HEK293 (cell line): ENCODE measurements around the gene ITGA7.
A peak's percentile ranks its signal among the peaks of the same experiment; 100 is the strongest.

Source experiments
- CTCF ChIA-PET: fragments of 350-600 bp; formaldehyde crosslinking; extraction: SDS; loops from one replicate; lab custom pipeline; 2021; ENCODE audit warnings: antibody characterized with exemption; lab: Yijun Ruan, JAX
- POLR2A ChIA-PET: fragments of 300-600 bp; formaldehyde crosslinking; extraction: SDS; loops from one replicate; lab custom pipeline; 2020; ENCODE audit warnings: antibody characterized with exemption, inconsistent platforms; lab: Yijun Ruan, JAX
- H3K27ac ChIP-seq: fragments of 200-500 bp; sonication (Bioruptor generic); 2 replicates; pipeline ENCODE4 v1.5.1; 2014; ENCODE audit warnings: low read depth, low read length, control low read depth, inconsistent platforms; ENCODE audit errors: extremely low read depth
- H3K36me3 ChIP-seq, 2 experiments: fragments of 200-500 bp in 1 of 2; sonication (Bioruptor generic) in 1 of 2; 1 replicate in 1 of 2; 2 replicates in 1 of 2; pipeline ENCODE4 v1.5.1; 2014 to 2017; ENCODE audit warnings: inconsistent platforms in 2 of 2, low read length in 2 of 2; ENCODE audit not compliant: control insufficient read depth in 2 of 2, insufficient read depth in 1 of 2
- H3K4me1 ChIP-seq: fragments of 200-500 bp; sonication (Bioruptor generic); 2 replicates; pipeline ENCODE4 v1.5.1; 2014; ENCODE audit warnings: mild to moderate bottlenecking, low read length, inconsistent platforms; ENCODE audit not compliant: control insufficient read depth, insufficient read depth
- H3K4me3 ChIP-seq: 2 replicates; pipeline ENCODE4 v1.5.1; 2011; ENCODE audit warnings: low read depth, mild to moderate bottlenecking, control low read depth, low read length, moderate library complexity
- H3K9me3 ChIP-seq: fragments of 200-500 bp; sonication (Bioruptor generic); 2 replicates; pipeline ENCODE4 v1.5.1; 2014; ENCODE audit warnings: low read depth, low read length, inconsistent platforms; ENCODE audit not compliant: control insufficient read depth, insufficient read depth
- BCL11A ChIP-seq: fragments of 450-650 bp; formaldehyde crosslinking; IDR thresholded peaks from 2 replicates; pipeline ENCODE4 v1.5.1; 2016; ENCODE audit warnings: low read depth, missing biosample characterization, missing genetic modification characterization
- EGR2 ChIP-seq: fragments of 450-650 bp; formaldehyde crosslinking; IDR thresholded peaks from 2 replicates; pipeline ENCODE4 v1.5.1; 2016; ENCODE audit warnings: low read depth, missing biosample characterization, missing genetic modification characterization
- GLIS1 ChIP-seq: fragments of 450-650 bp; formaldehyde crosslinking; IDR thresholded peaks from 2 replicates; pipeline ENCODE4 v1.5.1; 2016; ENCODE audit warnings: missing biosample characterization, missing genetic modification characterization
- OSR2 ChIP-seq: fragments of 450-650 bp; formaldehyde crosslinking; IDR thresholded peaks from 2 replicates; pipeline ENCODE4 v1.5.1; 2016; ENCODE audit warnings: missing biosample characterization, missing genetic modification characterization
- OVOL3 ChIP-seq: fragments of 450-650 bp; formaldehyde crosslinking; IDR thresholded peaks from 2 replicates; pipeline ENCODE4 v1.5.1; 2016; ENCODE audit warnings: missing biosample characterization, missing genetic modification characterization
- SP2 ChIP-seq: fragments of 450-650 bp; formaldehyde crosslinking; IDR thresholded peaks from 2 replicates; pipeline ENCODE4 v1.5.1; 2016; ENCODE audit warnings: missing biosample characterization, missing genetic modification characterization
- ZNF132 ChIP-seq: fragments of 450-650 bp; formaldehyde crosslinking; IDR thresholded peaks from 2 replicates; pipeline ENCODE4 v1.5.1; 2017; ENCODE audit warnings: missing biosample characterization, missing genetic modification characterization, borderline replicate concordance
- ZNF174 ChIP-seq: fragments of 450-650 bp; formaldehyde crosslinking; IDR thresholded peaks from 2 replicates; pipeline ENCODE4 v1.5.0; 2017; ENCODE audit warnings: missing biosample characterization, mild to moderate bottlenecking, missing genetic modification characterization
- ZNF23 ChIP-seq: fragments of 450-650 bp; formaldehyde crosslinking; IDR thresholded peaks from 2 replicates; pipeline ENCODE4 v1.5.1; 2016; ENCODE audit warnings: missing biosample characterization, missing genetic modification characterization, borderline replicate concordance
- ZNF341 ChIP-seq: fragments of 450-650 bp; formaldehyde crosslinking; IDR thresholded peaks from 2 replicates; pipeline ENCODE4; 2016; ENCODE audit warnings: low read depth, missing biosample characterization, missing genetic modification characterization
- ZNF391 ChIP-seq: fragments of 450-650 bp; formaldehyde crosslinking; IDR thresholded peaks from 2 replicates; pipeline ENCODE4 v1.5.1; 2016; ENCODE audit warnings: low read depth, missing biosample characterization, missing genetic modification characterization, borderline replicate concordance
- ZNF426 ChIP-seq: fragments of 450-650 bp; formaldehyde crosslinking; IDR thresholded peaks from 2 replicates; pipeline ENCODE4 v1.5.1; 2017; ENCODE audit warnings: missing biosample characterization, missing genetic modification characterization, mild to moderate bottlenecking, inconsistent platforms, moderate library complexity
- ZNF473 ChIP-seq: fragments of 450-650 bp; formaldehyde crosslinking; IDR thresholded peaks from 2 replicates; pipeline ENCODE4 v1.5.1; 2017; ENCODE audit warnings: missing biosample characterization, missing genetic modification characterization
- ZNF548 ChIP-seq: fragments of 450-650 bp; formaldehyde crosslinking; IDR thresholded peaks from 2 replicates; pipeline ENCODE4 v1.5.1; 2016; ENCODE audit warnings: missing biosample characterization, missing genetic modification characterization
- ZNF549 ChIP-seq: fragments of 450-650 bp; IDR thresholded peaks from 2 replicates; pipeline ENCODE4 v1.5.1; 2018; ENCODE audit warnings: missing biosample characterization, missing genetic modification characterization, mild to moderate bottlenecking, inconsistent platforms, moderate library complexity
- ZNF585B ChIP-seq: fragments of 450-650 bp; formaldehyde crosslinking; IDR thresholded peaks from 2 replicates; pipeline ENCODE4 v1.5.1; 2016; ENCODE audit warnings: missing biosample characterization, missing genetic modification characterization
- ZNF596 ChIP-seq: fragments of 450-650 bp; IDR thresholded peaks from 2 replicates; pipeline ENCODE4 v1.5.0; 2018; ENCODE audit warnings: missing biosample characterization, mild to moderate bottlenecking, missing genetic modification characterization, moderate library complexity
- ZNF677 ChIP-seq: fragments of 450-650 bp; IDR thresholded peaks from 2 replicates; pipeline ENCODE4 v1.5.0; 2018; ENCODE audit warnings: missing biosample characterization, mild to moderate bottlenecking, missing genetic modification characterization, moderate library complexity
- ZNF791 ChIP-seq: fragments of 450-650 bp; formaldehyde crosslinking; IDR thresholded peaks from 2 replicates; pipeline ENCODE4 v1.5.1; 2016; ENCODE audit warnings: missing biosample characterization, missing genetic modification characterization
- TF ChIP-seq, protein P1 (sequence below): fragments of 450-650 bp; formaldehyde crosslinking; IDR thresholded peaks from 2 replicates; pipeline ENCODE4 v1.5.1; 2016; ENCODE audit warnings: missing biosample characterization, missing genetic modification characterization
- TF ChIP-seq, protein P2 (sequence below): fragments of 450-650 bp; formaldehyde crosslinking; IDR thresholded peaks from 2 replicates; pipeline ENCODE4 v1.5.1; 2017; ENCODE audit warnings: missing biosample characterization, missing genetic modification characterization

The ITGA7 gene

DNA sequence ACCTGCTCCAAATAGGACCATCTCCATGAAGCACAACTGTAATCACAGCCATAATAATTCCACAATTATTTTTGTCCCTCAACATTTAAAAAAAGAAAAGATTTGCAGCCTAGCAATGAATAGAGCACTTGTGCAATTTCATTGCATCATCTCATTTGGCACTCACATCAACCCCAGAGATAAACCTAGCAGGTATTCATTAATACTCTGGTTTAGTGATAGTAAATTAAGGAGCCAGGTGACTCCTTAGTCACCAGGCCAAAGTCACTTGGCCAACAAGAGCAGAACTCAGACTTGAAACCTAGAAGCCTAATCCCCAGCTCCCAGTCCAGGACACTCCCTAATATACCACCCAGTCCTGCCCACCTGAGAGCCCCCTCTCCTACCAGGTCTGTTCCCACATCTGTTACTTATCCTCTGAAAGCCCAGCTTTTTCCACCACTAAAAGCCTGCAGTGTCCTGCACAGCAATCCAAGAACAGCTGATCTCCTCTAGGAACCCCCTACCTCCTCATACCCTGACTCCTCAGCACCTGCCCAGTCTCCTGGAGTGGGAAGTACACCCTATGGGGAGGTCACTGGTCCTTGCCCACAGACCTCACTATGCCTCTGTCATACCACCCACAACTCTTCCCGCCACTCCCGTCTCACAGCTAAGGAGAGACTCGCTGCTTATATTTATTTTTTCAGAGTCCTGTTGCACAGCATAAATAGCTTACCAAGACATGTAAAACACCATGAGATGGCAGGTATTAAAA is 48.9 kb downstream of the ITGA7 start:
- CTCF ChIA-PET = interaction anchor here (0.6 to 6.4 kb wide), 7 partner anchors 13 to 154 kb away, joined by 3 to 115 read pairs (median 6); partner anchors contain the start of genes BLOC1S1 and RDH5

DNA sequence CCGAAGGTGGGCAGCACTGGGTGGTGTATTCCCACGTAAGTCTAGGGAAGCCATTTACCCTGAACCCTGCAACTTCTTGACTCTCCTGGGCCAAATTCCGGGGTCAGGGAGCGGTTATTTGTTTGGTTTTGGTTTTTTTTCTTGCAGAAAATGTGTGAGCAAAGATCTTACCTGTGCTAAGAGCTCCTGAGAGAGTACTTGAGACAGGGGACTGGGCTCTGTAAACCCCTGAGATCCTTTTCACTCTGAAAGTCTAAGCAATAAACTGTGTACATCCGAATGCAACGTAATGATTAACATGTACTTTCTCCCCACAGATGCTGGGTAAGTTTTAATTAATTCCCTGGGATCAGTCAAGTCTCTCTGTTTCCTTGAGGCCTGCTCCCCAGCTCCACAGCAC is 49.5 kb downstream of the ITGA7 start:
- no peak overlapping the region for H3K4me3 ChIP-seq
- no peaks in the 10 kb centered on the region for H3K9me3 ChIP-seq
- H3K4me1 ChIP-seq = no peaks in the 10 kb centered on the region
- no peak overlapping the region for H3K27ac ChIP-seq
- no peak for TF ChIP-seq GLIS1
- ChIA-PET CTCF (interaction anchor here (0.6 to 6.4 kb wide), 9 partner anchors 12 to 470 kb away, joined by 3 to 115 read pairs (median 6); partner anchors contain the start of genes BLOC1S1 and RDH5), POLR2A (no interaction called here)
- H3K36me3 ChIP-seq = no peaks in the 10 kb centered on the region

More for the DNA sequence above, 48.9 kb downstream of the ITGA7 start:
- H3K9me3 ChIP-seq = no peaks in the 10 kb centered on the region
- no peak overlapping the region for H3K27ac ChIP-seq
- no peaks in the 10 kb centered on the region for H3K36me3 ChIP-seq
- H3K4me3 ChIP-seq = no peak overlapping the region
- TF ChIP-seq EGR2 (tag by site-specific recombination) = 0 out of 2 replicates have a peak, but pooled peaks have one; percentile 17
- TF ChIP-seq ZNF677 = no peak
- POLR2A ChIA-PET = no interaction called here
- no peaks in the 10 kb centered on the region for H3K4me1 ChIP-seq

DNA sequence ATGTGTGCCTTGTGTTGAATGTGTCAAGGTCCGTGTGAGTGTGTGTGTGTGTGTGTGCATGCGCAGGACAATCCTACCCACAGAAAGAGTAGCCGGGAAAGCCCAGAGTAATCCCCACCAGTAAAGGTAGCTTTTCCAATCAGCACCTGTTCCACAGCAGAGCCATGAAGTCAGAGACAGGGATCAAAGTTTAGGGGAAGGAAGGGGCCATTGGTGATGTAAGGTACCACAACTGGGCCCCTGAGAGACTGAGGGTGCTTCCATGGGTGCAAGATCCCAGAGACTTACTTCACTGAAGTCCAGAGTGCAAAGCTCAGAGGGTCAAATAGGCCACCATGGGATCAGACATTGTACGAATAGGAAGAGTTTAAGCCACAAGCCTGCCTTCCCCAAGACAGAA is 50.5 kb downstream of the ITGA7 start:
- no peak for TF ChIP-seq ZNF791 (tag by site-specific recombination)
- TF ChIP-seq, protein P1, sequence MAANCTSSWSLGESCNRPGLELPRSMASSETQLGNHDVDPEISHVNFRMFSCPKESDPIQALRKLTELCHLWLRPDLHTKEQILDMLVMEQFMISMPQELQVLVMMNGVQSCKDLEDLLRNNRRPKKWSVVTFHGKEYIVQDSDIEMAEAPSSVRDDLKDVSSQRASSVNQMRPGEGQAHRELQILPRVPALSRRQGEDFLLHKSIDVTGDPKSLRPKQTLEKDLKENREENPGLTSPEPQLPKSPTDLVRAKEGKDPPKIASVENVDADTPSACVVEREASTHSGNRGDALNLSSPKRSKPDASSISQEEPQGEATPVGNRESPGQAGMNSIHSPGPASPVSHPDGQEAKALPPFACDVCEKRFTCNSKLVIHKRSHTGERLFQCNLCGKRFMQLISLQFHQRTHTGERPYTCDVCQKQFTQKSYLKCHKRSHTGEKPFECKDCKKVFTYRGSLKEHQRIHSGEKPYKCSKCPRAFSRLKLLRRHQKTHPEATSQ (tag by site-specific recombination) = no peak
- no peak for TF ChIP-seq ZNF341 (tag by site-specific recombination)
- no peak for TF ChIP-seq ZNF23
- TF ChIP-seq ZNF549 = no peak
- no peak for TF ChIP-seq ZNF548 (tag by site-specific recombination)
- no peak for TF ChIP-seq ZNF174
- TF ChIP-seq OSR2 (tag by site-specific recombination) = no peak
- TF ChIP-seq, all 188 proteins: peak for 0
- no peaks in the 10 kb centered on the region for H3K36me3 ChIP-seq
- CTCF ChIA-PET = interaction anchor here (0.6 to 6.4 kb wide), 19 partner anchors 11 to 983 kb away, joined by 3 to 115 read pairs (median 5); partner anchors contain the start of gene OR10P1
- POLR2A ChIA-PET = no interaction called here
- no peak overlapping the region for H3K4me3 ChIP-seq
- H3K27ac ChIP-seq = no peak overlapping the region
- H3K4me1 ChIP-seq = no peaks in the 10 kb centered on the region
- H3K9me3 ChIP-seq = no peaks in the 10 kb centered on the region

DNA sequence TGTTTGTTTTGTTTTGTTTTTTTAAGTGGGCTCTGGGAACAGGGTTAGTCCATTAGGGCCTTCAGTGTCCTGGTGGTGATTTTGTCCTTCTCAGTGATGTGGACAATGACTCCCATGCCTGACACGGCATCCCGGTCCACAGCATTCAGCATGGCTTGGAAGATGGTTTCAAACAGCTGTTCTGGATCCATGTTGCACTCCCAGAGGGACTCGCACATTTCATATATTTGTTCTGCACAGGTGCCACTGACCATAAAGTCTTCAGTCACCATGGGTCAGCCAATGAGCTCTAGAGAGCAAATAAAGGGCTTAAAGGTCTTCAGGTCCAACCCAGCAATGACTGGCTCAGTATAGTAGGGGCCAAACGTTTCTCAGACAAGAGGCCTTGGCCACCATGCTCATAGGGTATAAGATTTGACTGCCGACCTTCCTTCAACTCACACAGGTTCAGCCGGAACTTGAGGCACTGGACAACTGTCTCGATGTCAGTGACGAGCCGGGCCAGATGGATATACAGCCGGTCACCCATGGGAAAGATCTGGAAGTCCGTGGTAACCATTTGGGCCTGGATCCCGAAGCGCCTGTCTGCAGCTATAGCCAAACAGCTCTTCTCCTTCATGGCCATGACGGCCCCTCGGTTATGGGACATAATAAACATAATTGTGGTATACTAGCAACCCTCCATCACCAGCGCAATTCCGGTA is 53.0 kb downstream of the ITGA7 start:
- Histone ChIP-seq H3K27ac (no peak overlapping the region), H3K4me1 (no peaks in the 10 kb centered on the region), H3K9me3 (no peaks in the 10 kb centered on the region), H3K4me3 (no peak overlapping the region), H3K36me3 (no peaks in the 10 kb centered on the region)
- no peak for TF ChIP-seq ZNF426 (tag by site-specific recombination)
- TF ChIP-seq OVOL3 (tag by site-specific recombination) = no peak
- no peak for TF ChIP-seq ZNF596 (tag by site-specific recombination)
- TF ChIP-seq ZNF585B (tag by site-specific recombination) = no peak
- TF ChIP-seq ZNF132 = no peak
- no peak for TF ChIP-seq ZNF391 (tag by site-specific recombination)
- no peak for TF ChIP-seq ZNF473 (tag by site-specific recombination)
- TF ChIP-seq, protein P2, sequence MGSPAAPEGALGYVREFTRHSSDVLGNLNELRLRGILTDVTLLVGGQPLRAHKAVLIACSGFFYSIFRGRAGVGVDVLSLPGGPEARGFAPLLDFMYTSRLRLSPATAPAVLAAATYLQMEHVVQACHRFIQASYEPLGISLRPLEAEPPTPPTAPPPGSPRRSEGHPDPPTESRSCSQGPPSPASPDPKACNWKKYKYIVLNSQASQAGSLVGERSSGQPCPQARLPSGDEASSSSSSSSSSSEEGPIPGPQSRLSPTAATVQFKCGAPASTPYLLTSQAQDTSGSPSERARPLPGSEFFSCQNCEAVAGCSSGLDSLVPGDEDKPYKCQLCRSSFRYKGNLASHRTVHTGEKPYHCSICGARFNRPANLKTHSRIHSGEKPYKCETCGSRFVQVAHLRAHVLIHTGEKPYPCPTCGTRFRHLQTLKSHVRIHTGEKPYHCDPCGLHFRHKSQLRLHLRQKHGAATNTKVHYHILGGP = no peak
- no peak for TF ChIP-seq SP2
- no peak for TF ChIP-seq BCL11A (tag by site-specific recombination)
- CTCF ChIA-PET = interaction anchor here (0.6 to 6.4 kb wide), 3 partner anchors 9 to 83 kb away, joined by 3 to 115 read pairs (median 38); no protein-coding TSS in a partner anchor
- POLR2A ChIA-PET = no interaction called here
